ENCODE results near the gene TRAF3IP1.
A peak's percentile ranks its signal among the peaks of the same experiment; 100 is the strongest.
"Not testable (repeated sequence)": the region's sequence is repeated elsewhere in the genome, so short reads cannot be mapped to it uniquely, and the experiment has no call there.

Gene TRAF3IP1

GRCh38 chr2:238428866-238429265, 108.5 kb downstream of the TRAF3IP1 start:
- DNase-seq (ENCODE audit: low spot score) = no peak

GRCh38 chr2:238430781-238431180, 110.5 kb downstream of the TRAF3IP1 start:
- DNase-seq (ENCODE audit: low spot score) = no peak

DNA sequence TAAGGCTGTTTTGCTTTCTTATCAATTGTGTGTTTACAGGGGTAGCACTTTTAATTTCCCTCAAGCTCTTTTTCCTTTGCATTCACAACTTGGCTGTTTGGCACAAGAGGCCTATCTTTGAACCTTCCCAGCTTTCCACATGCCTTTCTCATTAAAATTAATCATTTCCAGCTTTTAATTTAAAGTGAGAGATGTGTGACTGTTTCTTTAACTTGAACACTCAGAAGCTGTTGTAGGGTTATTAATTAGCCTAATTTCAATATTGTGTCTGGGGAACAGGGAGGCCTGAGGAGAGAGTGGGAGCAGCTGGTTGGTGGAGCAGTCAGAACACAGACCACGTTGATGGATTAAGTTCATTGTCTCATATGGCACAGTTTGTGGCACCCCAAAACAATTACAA, 111.1 kb downstream of the TRAF3IP1 start:
- DNase-seq (ENCODE audit: low spot score) = no peak

DNA sequence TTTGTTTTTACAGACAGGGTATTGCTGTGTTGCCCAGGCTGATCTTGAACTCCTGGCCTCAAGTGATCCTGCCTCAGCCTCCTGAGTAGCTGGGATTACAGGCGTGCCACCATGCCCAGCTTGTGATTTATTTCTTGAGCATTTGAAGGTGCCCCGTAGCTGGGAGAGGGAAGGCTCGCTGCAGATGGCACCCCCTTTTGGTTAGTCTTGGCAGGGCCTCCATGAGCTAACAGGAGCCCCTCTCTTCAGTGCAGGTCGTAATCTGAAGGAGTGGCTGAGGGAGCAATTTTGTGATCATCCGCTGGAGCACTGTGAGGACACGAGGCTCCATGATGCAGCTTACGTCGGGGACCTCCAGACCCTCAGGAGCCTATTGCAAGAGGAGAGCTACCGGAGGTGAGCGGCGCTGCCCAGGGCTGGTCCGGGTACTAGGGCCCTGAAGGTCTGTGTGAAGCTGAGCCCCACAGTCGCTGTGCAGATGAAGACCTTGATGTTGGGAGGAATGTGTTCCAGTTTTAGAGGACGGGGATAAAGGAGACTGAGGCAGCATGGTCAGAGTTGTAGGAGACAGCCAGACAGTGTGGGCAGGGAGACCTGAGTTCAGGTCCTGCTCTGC, 113.1 kb downstream of the TRAF3IP1 start:
- no peak for DNase-seq (ENCODE audit: low spot score)

- peak; percentile 57 for DNase-seq (ENCODE audit: low spot score)
Measured at GRCh38 chr2:238433941-238434845, 113.9 kb downstream of the TRAF3IP1 start.

DNA sequence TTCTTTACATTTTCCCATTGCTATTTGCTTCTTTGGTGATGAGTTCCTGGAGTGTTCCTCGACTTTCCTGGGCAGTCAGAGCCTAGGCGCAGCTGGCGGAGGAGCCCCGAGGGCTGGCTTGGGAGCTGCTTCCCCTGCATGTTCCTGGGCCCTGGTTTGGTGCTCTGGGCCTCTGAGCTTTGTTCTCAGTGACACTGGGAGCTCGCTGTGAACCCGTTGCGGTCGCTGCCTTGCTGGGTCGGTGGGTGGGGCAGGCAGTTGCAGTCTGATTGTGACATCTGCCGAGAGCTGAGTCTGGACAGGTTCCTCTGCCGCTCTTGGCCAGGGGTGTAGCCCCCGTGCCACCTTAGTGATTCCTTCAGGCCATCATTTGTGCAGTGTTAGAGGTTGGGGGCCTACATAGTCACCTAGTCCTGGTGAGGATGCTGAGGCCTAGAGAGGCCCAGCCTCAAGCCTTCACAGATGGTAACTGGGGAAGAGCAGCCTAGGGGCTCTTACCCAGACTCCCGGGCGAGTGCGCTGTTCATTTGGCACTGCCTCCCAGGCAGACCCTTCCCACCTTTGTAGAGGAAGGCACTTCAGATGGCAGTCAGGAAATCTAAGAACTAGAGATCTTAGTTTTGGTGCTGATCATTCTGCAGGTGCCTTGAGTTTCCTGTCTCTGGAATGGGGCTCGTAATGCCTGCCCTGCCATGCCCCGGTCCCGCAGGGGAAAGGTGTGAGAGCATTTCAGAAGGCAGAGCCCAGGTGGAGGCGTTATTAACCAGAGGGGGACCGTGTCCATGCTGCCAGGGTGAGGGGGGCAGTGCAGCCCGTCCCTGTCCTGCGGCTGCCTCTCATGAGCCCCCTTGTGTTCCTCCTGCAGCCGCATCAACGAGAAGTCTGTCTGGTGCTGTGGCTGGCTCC, 114.8 kb downstream of the TRAF3IP1 start:
- DNase-seq (ENCODE audit: low spot score) = no peak

GRCh38 chr2:238435752-238436096, 115.4 kb downstream of the TRAF3IP1 start:
- no peak for DNase-seq (ENCODE audit: low spot score)

- DNase-seq (ENCODE audit: low spot score) = peak; percentile 66
Measured at GRCh38 chr2:238438856-238439849, 118.8 kb downstream of the TRAF3IP1 start.

DNA sequence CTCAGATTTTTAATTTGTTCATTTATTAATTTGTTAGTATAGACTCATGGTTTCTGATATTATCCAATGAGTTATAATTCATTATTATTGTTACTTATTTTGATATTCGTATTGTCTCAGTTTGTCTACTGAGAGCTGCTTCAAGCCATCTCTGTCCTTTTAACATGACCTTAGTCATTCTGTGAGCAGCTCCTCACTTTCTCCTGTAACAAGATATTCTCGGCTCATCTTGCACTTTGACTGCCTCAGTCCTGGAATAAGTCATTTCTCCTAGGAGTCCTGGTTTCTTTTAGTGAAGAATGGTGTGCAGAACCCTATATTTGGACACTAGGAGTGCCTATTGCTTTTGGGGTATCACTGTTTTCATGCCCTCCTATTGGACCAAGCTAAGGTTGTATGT, 119.6 kb downstream of the TRAF3IP1 start:
- DNase-seq (ENCODE audit: low spot score) = no peak

GRCh38 chr2:238440331-238440730, 120.0 kb downstream of the TRAF3IP1 start:
- DNase-seq (ENCODE audit: low spot score) = no peak

DNA sequence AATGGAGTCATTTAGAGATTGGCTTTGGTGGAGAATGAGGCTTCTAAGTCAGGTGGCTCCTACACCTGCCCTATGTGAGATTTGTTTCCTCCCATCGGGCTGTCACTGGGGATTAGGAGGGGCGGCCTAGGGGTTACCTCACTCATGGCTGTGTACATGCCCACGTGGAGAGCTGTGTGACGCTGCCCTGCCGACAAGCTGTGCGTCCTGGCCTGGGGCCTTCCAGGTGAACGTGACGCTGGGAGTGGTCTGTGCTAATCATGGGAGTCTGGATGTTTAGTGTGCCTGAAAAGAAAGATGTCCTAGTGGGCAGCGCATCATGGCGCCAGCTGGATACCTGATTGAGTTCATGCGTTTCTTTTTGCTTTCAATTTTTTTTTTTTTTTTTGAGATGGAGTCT, 120.4 kb downstream of the TRAF3IP1 start:
- DNase-seq (ENCODE audit: low spot score) = no peak

DNA sequence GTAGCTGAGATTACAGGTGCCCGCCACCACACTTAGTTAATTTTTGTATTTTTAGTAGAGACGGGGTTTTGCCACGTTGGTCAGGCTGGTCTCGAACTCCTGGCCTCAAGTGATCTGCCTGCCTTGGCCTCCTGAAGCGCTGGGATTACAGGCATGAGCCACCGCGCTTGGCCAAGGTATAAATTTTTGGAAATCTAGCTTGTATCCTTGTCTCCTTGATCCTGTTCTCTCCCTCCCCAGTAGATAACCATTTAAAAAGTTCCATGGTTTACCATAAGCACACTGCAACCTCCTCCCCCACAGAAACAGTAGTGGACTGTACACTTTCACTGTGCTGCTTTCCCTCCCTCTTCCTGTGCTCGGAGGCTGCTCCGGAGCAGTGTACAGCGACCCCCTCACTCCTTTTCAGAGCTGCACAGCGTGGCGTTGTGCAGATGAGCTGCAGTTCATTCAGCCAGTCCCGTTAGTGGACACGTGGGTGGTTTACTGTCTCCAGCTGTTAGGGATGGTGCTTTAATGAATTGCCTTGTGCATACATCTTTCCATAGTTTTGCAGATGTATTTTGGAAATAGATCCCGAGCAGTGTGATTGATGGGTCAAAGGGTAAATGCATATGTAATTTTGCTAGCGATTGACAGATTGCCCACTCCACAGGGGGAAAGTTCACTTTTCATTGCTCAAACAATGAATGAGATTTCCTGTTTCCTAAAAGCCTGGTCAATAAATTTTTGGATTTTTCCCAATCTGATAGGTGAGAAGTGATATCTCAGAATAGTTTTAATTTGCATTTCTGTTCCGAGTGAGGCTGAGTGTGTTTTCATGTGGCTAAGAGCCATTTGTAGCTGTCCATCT, 121.2 kb downstream of the TRAF3IP1 start:
- no peak for DNase-seq (ENCODE audit: low spot score)

GRCh38 chr2:238442257-238442656, 121.9 kb downstream of the TRAF3IP1 start:
- DNase-seq (ENCODE audit: low spot score) = not testable (repeated sequence)

DNA sequence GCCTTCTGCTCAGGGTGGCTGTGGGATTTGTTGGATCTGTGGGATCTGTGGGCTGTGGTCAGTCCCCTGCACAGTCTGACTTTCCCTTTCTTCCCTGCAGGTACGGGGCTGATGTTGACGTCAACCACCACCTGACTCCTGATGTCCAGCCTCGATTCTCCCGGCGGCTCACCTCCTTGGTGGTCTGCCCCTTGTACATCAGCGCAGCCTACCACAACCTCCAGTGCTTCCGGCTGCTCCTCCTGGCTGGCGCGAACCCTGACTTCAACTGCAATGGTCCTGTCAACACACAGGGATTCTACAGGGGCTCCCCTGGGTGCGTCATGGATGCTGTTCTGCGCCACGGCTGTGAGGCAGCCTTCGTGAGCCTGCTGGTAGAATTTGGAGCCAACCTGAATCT, 123.9 kb downstream of the TRAF3IP1 start:
- no peak for DNase-seq (ENCODE audit: low spot score)

DNA sequence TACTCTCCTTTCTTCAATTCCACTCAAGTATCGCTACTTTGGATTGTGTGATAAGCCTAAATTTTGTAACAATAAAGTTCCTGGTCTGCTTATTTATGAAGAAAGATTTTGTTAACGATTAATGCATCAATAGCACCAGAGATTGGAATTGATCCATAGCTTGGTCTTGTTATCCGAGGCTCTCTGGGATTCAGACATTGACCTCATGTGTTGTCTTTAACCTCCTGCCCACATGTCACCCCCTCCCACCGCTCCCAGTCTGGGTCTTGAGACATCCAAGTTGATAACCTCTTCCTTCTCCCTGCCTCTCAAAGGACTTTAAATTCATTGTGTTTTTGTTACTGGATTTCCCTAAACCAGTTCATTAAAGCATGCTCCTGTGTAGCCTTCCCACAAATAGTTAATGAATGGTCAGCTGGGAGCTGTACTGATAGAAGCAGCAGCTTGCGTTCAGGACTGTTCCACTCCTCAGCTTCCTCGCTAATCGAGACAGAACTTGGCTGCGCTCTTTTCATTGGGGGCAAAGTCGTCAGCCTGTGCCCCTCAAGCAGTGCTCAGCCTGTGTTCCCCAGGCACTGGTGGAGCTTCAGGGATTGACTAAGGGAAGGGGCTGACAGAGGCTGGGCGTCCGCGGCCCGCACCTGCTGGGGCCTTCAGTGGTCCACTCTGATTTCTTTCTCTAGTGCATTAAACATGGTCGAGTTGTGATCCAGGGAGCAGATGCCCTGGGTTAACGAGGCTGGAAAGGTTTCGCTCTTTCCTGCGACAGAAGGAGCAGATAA, 125.3 kb downstream of the TRAF3IP1 start:
- DNase-seq (ENCODE audit: low spot score) = no peak

DNA sequence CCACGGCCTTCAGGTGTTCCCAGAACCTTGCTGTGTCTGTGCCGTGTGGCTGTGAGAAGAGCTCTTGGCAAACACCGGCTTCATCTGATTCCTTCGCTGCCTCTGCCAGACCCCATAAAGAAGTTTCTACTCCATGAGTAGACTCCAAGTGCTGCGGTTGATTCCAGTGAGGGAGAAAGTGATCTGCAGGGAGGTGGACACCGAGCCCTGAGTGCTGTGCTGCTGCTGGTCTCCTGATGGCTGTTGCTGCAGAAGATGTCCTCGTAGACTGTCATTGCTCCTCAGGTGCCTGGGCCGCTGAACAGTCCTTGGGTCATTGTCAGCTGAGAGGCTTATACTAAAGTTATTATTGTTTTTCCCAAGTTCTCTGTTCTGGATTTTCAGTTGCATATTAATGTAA, 126.1 kb downstream of the TRAF3IP1 start:
- DNase-seq (ENCODE audit: low spot score) = no peak

- no peak for DNase-seq (ENCODE audit: low spot score)
Measured at GRCh38 chr2:238448031-238448955, 128.0 kb downstream of the TRAF3IP1 start.

DNA sequence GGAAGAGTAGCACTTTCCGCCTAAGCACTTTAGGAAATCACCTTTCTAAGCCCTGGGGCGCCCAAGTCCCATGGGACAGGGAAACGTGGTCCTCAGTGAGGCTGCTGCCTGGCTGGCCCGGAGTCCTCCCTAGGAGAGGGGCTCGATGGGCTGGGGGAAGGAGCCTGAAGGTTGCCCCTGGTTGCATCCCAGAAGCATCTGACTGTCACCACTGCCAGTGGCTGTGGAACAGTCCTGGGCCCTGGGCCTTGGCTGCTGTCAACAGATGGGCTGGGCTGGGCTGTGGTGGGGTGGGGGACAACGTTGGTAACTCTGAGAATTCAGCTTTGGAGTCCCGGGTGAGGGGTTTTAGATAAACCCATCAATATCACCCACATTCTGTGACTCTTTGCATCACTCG, 128.9 kb downstream of the TRAF3IP1 start:
- no peak for DNase-seq (ENCODE audit: low spot score)
